Measurements from ENCODE around the gene C19orf33.
"Not testable (repeated sequence)": the region's sequence is repeated elsewhere in the genome, so short reads cannot be mapped to it uniquely, and the experiment has no call there.

C19orf33 gene

GRCh38 chr19:38303517-38304351 lies at the start of gene C19orf33:
TSS of gene C19orf33 (plus strand) at chr19:38304251. CDS start at chr19:38304262, 11 bp downstream.
- Mint-ChIP-seq H3K27me3 (no peaks in the 10 kb centered on the region), H3K36me3 (ENCODE audit: low read depth) (peaks cover 7% of the 10 kb centered on the region), H3K4me1 (ENCODE audit: low read depth) (no peaks in the 10 kb centered on the region), H3K9me3 (no peaks in the 10 kb centered on the region), H3K27ac (no peak within 1 kb of the TSS), H3K4me3 (no peak within 1 kb of the TSS)

- H3K36me3 Mint-ChIP-seq (ENCODE audit: low read depth): no peaks in the 10 kb centered on the region
- peaks cover 24% of the 10 kb centered on the region for H3K27me3 Mint-ChIP-seq
- no peak overlapping the region for H3K27ac Mint-ChIP-seq
- H3K4me3 Mint-ChIP-seq: no peak overlapping the region
- no peaks in the 10 kb centered on the region for H3K9me3 Mint-ChIP-seq
- peaks cover 16% of the 10 kb centered on the region for H3K4me1 Mint-ChIP-seq (ENCODE audit: low read depth)
These were observed 48.6 kb upstream of the C19orf33 start for GRCh38 chr19:38255383-38256014.

GRCh38 chr19:38261942-38262341 lies 42.1 kb upstream of the C19orf33 start:
- H3K4me3 Mint-ChIP-seq; H3K9me3 Mint-ChIP-seq; H3K36me3 Mint-ChIP-seq (ENCODE audit: low read depth); H3K27ac Mint-ChIP-seq; H3K27me3 Mint-ChIP-seq: not testable (repeated sequence)
- H3K4me1 Mint-ChIP-seq (ENCODE audit: low read depth): peaks cover 33% of the 10 kb centered on the region

GRCh38 chr19:38262585-38263268 lies 41.3 kb upstream of the C19orf33 start:
- Mint-ChIP-seq H3K9me3 (no peaks in the 10 kb centered on the region), H3K4me1 (ENCODE audit: low read depth) (peaks cover 38% of the 10 kb centered on the region), H3K27ac (peak overlapping the region; percentile 13), H3K4me3 (no peak overlapping the region), H3K27me3 (peaks cover 4% of the 10 kb centered on the region), H3K36me3 (ENCODE audit: low read depth) (no peaks in the 10 kb centered on the region)

- H3K4me1 Mint-ChIP-seq (ENCODE audit: low read depth): peaks cover 38% of the 10 kb centered on the region
These were observed 40.2 kb upstream of the C19orf33 start for GRCh38 chr19:38263689-38264485.

GRCh38 chr19:38264486-38265212 lies 39.4 kb upstream of the C19orf33 start, which contains the start of gene SPINT2:
TSS of gene SPINT2 (plus strand) at chr19:38264573. CDS start at chr19:38264893, 320 bp downstream.
- H3K9me3 Mint-ChIP-seq: no peaks in the 10 kb centered on the region
- H3K4me1 Mint-ChIP-seq (ENCODE audit: low read depth): peaks cover 38% of the 10 kb centered on the region

More at GRCh38 chr19:38263689-38264485, 40.2 kb upstream of the C19orf33 start:
- Mint-ChIP-seq H3K36me3 (ENCODE audit: low read depth) (no peaks in the 10 kb centered on the region), H3K4me3 (peak overlapping the region; percentile 82), H3K27me3 (no peaks in the 10 kb centered on the region), H3K27ac (peak overlapping the region; percentile 90), H3K9me3 (no peaks in the 10 kb centered on the region)

GRCh38 chr19:38265213-38265861 lies 38.7 kb upstream of the C19orf33 start:
- H3K27me3 Mint-ChIP-seq: no peaks in the 10 kb centered on the region
- peak overlapping the region; percentile 79 for H3K4me3 Mint-ChIP-seq
- H3K4me1 Mint-ChIP-seq (ENCODE audit: low read depth): peaks cover 43% of the 10 kb centered on the region
- H3K36me3 Mint-ChIP-seq (ENCODE audit: low read depth): no peaks in the 10 kb centered on the region
- peak overlapping the region; percentile 81 for H3K27ac Mint-ChIP-seq
- no peaks in the 10 kb centered on the region for H3K9me3 Mint-ChIP-seq

More at GRCh38 chr19:38264486-38265212, 39.4 kb upstream of the C19orf33 start, which contains the start of gene SPINT2:
- Mint-ChIP-seq H3K27ac (peak within 1 kb of the TSS; percentile 90), H3K36me3 (ENCODE audit: low read depth) (no peaks in the 10 kb centered on the region), H3K4me3 (peak within 1 kb of the TSS; percentile 82), H3K27me3 (no peaks in the 10 kb centered on the region)

- Mint-ChIP-seq H3K27ac (no peak overlapping the region), H3K36me3 (ENCODE audit: low read depth) (no peaks in the 10 kb centered on the region), H3K4me1 (ENCODE audit: low read depth) (peaks cover 45% of the 10 kb centered on the region), H3K27me3 (no peaks in the 10 kb centered on the region), H3K4me3 (peak overlapping the region; percentile 79), H3K9me3 (no peaks in the 10 kb centered on the region)
These were observed 38.1 kb upstream of the C19orf33 start for GRCh38 chr19:38265921-38266429.

- no peaks in the 10 kb centered on the region for H3K36me3 Mint-ChIP-seq (ENCODE audit: low read depth)
- H3K27ac Mint-ChIP-seq: no peak overlapping the region
- H3K27me3 Mint-ChIP-seq: no peaks in the 10 kb centered on the region
- H3K9me3 Mint-ChIP-seq: no peaks in the 10 kb centered on the region
- H3K4me1 Mint-ChIP-seq (ENCODE audit: low read depth): peaks cover 45% of the 10 kb centered on the region
- H3K4me3 Mint-ChIP-seq: no peak overlapping the region
These were observed 37.0 kb upstream of the C19orf33 start for GRCh38 chr19:38266981-38267597.

GRCh38 chr19:38267761-38268483 lies 36.1 kb upstream of the C19orf33 start:
- H3K36me3 Mint-ChIP-seq (ENCODE audit: low read depth): no peaks in the 10 kb centered on the region
- no peaks in the 10 kb centered on the region for H3K9me3 Mint-ChIP-seq
- no peaks in the 10 kb centered on the region for H3K27me3 Mint-ChIP-seq
- H3K4me1 Mint-ChIP-seq (ENCODE audit: low read depth): peaks cover 42% of the 10 kb centered on the region
- H3K27ac Mint-ChIP-seq: no peak overlapping the region
- no peak overlapping the region for H3K4me3 Mint-ChIP-seq

GRCh38 chr19:38268539-38268938 lies 35.5 kb upstream of the C19orf33 start:
- no peak overlapping the region for H3K4me3 Mint-ChIP-seq
- no peaks in the 10 kb centered on the region for H3K9me3 Mint-ChIP-seq
- H3K36me3 Mint-ChIP-seq (ENCODE audit: low read depth): no peaks in the 10 kb centered on the region
- no peak overlapping the region for H3K27ac Mint-ChIP-seq
- peaks cover 37% of the 10 kb centered on the region for H3K4me1 Mint-ChIP-seq (ENCODE audit: low read depth)
- H3K27me3 Mint-ChIP-seq: no peaks in the 10 kb centered on the region

GRCh38 chr19:38270587-38271167 lies 33.4 kb upstream of the C19orf33 start:
- Mint-ChIP-seq H3K4me1 (ENCODE audit: low read depth) (peaks cover 23% of the 10 kb centered on the region), H3K27me3 (no peaks in the 10 kb centered on the region), H3K36me3 (ENCODE audit: low read depth) (no peaks in the 10 kb centered on the region), H3K9me3 (no peaks in the 10 kb centered on the region), H3K27ac (no peak overlapping the region), H3K4me3 (no peak overlapping the region)

Data from stimulated activated naive CD8-positive, alpha-beta T cell treated with anti-CD3 and anti-CD28 coated beads, Interleukin-15, Interleukin-2, amounts not matched to agents 100 ng/mL and 50 ng/mL, for 24 hours (primary cell).